Measurements from ENCODE around the gene ITPR1. TPM values are rescaled to one million over a fixed set of nuclear protein-coding genes. Genes with fewer than 3 reads are reported as not detected.
A peak's percentile ranks its signal among the peaks of the same experiment; 100 is the strongest.

The ITPR1 gene
- total RNA-seq, 1 donor from 2014 or later, result 45.9 TPM

DNA sequence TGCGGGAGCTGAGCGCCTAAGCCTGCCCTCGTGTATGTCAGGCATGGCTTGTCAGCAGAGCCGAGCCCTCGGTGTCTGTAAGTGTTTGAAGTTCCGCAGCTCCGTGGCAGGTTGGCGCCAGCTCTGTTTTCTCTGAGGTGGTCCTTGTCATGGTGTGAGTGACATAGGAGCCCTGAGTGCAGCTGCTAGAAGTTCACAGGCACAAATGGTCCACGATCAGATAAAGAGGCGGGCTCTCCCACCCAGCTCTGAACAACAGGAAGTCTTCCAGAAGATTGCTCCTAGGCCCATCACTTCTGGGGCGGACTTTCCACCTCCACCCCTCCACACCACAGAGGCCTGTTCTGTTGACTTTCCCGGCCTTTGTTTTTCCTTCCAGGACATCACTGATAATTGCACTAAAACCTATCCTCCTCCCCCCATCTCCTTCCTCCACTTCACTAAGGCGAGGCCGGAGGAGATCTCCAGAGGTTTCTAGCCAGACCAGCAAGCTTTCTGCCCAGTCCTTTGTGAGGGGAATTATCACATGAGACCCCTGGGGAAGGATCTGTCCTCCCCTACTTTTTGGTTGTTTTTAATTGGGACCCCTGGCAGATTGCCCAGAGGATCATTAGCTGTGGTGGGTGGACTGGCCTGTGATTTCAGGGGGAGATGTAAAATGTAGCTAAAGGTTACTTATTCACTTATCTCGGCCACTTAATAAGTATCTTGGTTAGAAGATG is 19.9 kb downstream of the ITPR1 start:
- Mint-ChIP-seq H3K27ac (peak overlapping the region; percentile 41), H3K9me3 (no peaks in the 10 kb centered on the region), H3K36me3 (peaks cover 12% of the 10 kb centered on the region), H3K27me3 (no peaks in the 10 kb centered on the region), H3K4me3 (peak overlapping the region; percentile 12), H3K4me1 (ENCODE audit: unreplicated experiment) (peaks cover 74% of the 10 kb centered on the region)
- no peak for DNase-seq (ENCODE audit: extremely low spot score, unreplicated experiment)
- TF ChIP-seq, protein P1, sequence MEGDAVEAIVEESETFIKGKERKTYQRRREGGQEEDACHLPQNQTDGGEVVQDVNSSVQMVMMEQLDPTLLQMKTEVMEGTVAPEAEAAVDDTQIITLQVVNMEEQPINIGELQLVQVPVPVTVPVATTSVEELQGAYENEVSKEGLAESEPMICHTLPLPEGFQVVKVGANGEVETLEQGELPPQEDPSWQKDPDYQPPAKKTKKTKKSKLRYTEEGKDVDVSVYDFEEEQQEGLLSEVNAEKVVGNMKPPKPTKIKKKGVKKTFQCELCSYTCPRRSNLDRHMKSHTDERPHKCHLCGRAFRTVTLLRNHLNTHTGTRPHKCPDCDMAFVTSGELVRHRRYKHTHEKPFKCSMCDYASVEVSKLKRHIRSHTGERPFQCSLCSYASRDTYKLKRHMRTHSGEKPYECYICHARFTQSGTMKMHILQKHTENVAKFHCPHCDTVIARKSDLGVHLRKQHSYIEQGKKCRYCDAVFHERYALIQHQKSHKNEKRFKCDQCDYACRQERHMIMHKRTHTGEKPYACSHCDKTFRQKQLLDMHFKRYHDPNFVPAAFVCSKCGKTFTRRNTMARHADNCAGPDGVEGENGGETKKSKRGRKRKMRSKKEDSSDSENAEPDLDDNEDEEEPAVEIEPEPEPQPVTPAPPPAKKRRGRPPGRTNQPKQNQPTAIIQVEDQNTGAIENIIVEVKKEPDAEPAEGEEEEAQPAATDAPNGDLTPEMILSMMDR (conservative IDR thresholded peaks at IDR 0.05), result no peak

DNA sequence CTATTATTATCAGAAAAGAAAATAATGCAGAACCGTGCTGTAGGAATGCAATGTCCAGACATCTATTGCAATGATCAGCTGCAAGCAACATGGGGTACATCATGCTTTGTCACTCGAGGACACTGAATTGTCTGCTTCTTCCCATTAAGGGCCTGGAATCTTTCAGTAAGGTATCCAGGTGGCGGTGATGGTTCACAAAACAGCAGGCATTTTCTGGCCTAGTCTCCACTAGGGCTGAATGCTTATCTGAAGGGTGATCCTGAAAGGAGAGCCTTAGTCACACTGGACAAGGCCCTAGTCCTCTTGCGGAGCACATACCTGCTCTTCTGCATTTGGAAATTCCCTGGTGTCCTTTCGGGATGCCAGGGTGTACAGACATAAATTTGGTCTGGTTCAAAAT is 21.2 kb downstream of the ITPR1 start:
- H3K27me3 Mint-ChIP-seq, result no peaks in the 10 kb centered on the region
- H3K9me3 Mint-ChIP-seq, result no peaks in the 10 kb centered on the region
- peaks cover 8% of the 10 kb centered on the region for H3K36me3 Mint-ChIP-seq
- H3K4me3 Mint-ChIP-seq, result no peak overlapping the region
- H3K4me1 Mint-ChIP-seq (ENCODE audit: unreplicated experiment), result peaks cover 68% of the 10 kb centered on the region
- TF ChIP-seq, protein P1 (conservative IDR thresholded peaks at IDR 0.05), result no peak
- H3K27ac Mint-ChIP-seq, result no peak overlapping the region
- DNase-seq (ENCODE audit: extremely low spot score, unreplicated experiment), result no peak

DNA sequence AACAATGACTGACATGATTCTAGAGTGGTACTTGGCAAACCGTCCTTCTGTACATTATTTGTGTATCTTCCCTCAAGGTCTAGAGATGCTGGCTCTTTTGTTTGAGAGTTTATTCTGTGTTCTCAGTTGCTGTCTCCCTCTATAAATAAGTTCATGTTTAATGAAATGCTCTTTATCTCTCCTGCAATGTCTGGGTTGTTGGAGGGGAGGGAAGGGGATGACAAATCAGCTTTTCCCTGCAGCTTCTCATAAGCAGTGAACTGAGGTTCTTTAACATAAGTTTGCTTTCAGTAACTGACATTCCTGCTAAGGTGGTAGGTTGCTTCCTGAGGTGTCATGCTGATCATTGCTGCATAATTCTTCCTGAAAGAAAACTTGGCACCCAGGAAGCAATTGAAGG is 21.8 kb downstream of the ITPR1 start:
- Mint-ChIP-seq H3K9me3 (no peaks in the 10 kb centered on the region), H3K4me1 (ENCODE audit: unreplicated experiment) (peaks cover 65% of the 10 kb centered on the region), H3K27me3 (no peaks in the 10 kb centered on the region), H3K4me3 (no peak overlapping the region), H3K27ac (no peak overlapping the region), H3K36me3 (peaks cover 12% of the 10 kb centered on the region)
- DNase-seq (ENCODE audit: extremely low spot score, unreplicated experiment), result no peak
- TF ChIP-seq, protein P1 (conservative IDR thresholded peaks at IDR 0.05), result no peak

DNA sequence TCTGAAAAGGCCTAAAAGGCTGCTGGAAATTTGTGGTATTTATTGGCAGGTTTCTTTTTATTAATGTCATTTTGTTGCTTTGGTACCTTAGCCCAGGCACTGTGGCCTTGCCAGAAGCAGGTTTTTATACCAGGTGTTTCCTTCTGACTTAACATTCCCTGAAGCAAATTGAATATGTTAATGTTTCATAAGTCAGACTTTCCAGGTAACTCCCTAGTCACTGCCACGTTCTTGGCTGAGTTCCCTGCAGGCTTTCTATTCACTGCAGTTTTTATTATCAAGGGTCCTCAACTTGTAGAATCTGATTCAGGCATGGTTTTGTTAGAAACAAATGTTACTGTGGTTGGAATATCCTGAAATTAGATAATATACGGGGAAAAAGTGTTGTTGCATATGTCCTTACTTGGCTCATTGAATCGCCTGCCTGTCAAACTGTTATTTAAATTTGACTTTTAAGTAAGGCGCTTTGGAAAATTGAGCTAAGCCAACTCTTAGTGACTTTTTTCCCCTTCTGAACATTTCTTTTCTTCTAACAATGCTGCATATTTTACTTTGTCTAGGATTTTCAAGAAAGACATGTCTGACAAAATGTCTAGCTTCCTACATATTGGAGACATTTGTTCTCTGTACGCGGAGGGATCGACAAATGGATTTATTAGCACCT is 22.9 kb downstream of the ITPR1 start:
- H3K36me3 Mint-ChIP-seq, result peaks cover 4% of the 10 kb centered on the region
- no peaks in the 10 kb centered on the region for H3K27me3 Mint-ChIP-seq
- H3K4me1 Mint-ChIP-seq (ENCODE audit: unreplicated experiment), result peaks cover 54% of the 10 kb centered on the region
- peak overlapping the region; percentile 5 for H3K27ac Mint-ChIP-seq
- TF ChIP-seq, protein P1 (conservative IDR thresholded peaks at IDR 0.05), result no peak
- DNase-seq (ENCODE audit: extremely low spot score, unreplicated experiment), result no peak
- no peak overlapping the region for H3K4me3 Mint-ChIP-seq
- no peaks in the 10 kb centered on the region for H3K9me3 Mint-ChIP-seq

DNA sequence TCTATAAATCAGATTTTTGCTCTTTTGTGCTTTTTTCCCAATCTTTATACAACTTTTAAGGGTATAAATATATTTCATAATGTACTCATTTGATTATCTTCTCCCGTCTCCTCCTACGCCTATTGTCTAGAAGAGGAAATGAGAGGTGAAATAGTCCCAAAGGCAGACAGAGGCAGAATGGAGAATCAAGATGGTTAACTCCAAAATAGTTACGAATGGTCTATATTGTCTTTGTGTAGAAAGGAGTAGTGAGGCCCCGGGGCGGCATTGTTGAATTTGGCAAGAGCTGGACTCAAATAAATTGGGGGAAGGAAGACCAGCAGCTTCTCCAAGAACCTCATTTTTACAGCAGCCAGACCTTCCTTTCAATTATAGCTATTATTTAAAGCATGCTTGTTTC is 23.9 kb downstream of the ITPR1 start:
- H3K27ac Mint-ChIP-seq, result no peak overlapping the region
- no peaks in the 10 kb centered on the region for H3K27me3 Mint-ChIP-seq
- H3K4me3 Mint-ChIP-seq, result no peak overlapping the region
- H3K36me3 Mint-ChIP-seq, result peaks cover 4% of the 10 kb centered on the region
- H3K9me3 Mint-ChIP-seq, result no peaks in the 10 kb centered on the region
- peaks cover 46% of the 10 kb centered on the region for H3K4me1 Mint-ChIP-seq (ENCODE audit: unreplicated experiment)
- TF ChIP-seq, protein P1 (conservative IDR thresholded peaks at IDR 0.05), result no peak
- no peak for DNase-seq (ENCODE audit: extremely low spot score, unreplicated experiment)

Data from type B pancreatic cell (in vitro differentiated cells).